Measurements from ENCODE around the gene THAP8.
"Not testable (repeated sequence)": the region's sequence is repeated elsewhere in the genome, so short reads cannot be mapped to it uniquely, and the experiment has no call there.

THAP8 gene

GRCh38 chr19:36054119-36054732 is at the start of gene THAP8:
THAP8 (minus strand) TSS chr19:36054285; CDS start chr19:36054217, 68 bp downstream.
- peak; percentile 100 for DNase-seq

- DNase-seq, result no peak
These were observed 49.0 kb upstream of the THAP8 start for GRCh38 chr19:36103040-36103626.

DNA sequence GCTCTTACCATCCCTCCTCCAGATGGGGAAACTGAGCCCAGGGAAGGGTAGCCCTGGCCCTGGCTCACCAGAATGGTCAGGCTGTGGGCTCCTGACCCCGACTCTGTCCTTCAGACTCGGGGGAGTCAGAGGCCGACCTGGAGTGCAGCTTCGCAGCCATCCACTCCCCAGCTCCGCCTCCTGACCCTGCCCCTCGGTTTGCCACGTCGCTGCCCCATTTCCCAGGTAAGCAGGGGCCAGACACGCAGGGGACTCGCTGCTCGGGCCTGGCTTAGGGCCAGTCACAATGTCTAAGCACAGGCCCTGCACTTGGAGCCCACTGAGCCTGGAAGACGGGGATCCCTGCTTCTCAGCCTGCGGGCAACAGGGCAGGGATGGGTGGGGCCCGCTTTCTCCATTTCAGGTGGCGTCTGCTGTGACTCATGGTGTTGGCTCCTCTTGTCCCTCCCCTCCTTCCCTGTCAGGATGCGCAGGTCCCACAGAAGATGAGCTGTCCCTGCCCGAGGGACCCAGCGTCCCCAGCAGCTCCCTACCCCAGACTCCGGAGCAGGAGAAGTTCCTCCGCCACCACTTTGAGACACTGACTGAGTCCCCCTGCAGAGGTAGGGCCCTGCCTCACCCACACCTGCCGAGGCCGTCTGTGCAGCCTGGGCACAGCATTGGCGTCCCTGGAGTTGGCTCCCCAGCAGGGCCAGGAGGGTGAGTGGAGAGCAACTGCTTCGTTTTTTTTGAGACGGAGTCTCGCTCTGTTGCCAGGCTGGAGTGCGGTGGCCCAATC is 47.7 kb upstream of the THAP8 start:
- DNase-seq, result no peak

DNA sequence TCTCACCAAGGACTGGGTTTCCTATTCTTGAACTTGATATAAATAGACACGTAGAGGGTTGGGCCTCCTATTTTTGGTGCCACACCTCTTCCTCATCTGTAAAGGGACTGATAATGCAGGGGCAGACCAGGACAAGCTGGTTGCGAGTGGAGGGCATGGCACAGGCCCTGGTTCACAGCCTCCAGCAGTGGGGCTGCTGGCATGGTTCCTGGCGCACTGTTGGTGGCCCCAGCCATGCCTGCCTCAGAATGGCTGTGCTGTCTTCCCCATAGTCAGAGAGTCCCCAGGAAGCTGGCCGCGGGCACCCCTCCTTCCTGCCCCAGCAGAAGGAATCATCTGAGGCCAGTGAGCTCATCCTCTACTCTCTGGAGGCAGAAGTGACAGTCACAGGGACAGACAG is 46.4 kb upstream of the THAP8 start:
- DNase-seq, result no peak

DNA sequence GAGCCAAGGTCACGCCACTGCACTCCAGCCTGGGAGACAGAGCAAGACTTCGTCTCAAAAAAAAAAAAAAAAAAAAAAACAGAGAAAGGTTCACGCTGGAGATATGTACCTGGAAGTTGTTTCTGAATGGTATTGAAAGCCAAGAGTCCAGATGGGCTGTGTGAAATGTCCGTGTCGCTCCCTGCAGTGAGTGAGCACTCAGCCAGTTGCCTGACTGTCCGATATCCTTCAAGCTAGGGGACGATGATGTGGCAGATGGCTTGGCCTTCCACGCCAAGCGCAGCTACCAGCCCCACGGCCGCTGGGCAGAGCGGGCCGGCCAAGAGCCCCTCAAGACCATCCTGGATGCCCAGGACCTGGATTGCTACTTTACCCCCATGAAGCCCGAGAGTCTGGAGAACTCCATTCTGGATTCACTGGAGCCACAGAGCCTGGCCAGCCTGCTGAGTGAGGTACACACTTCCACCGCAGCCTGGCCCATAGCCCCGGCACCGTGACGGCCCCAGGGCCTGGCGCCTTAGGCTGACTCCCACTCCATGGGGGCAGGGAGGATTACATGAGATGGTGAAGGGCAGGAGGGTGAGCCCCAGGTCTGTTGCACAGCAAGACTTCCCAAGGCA is 45.2 kb upstream of the THAP8 start:
- no peak for DNase-seq

- no peak for DNase-seq
These were observed 43.0 kb upstream of the THAP8 start for GRCh38 chr19:36097036-36097435.

DNA sequence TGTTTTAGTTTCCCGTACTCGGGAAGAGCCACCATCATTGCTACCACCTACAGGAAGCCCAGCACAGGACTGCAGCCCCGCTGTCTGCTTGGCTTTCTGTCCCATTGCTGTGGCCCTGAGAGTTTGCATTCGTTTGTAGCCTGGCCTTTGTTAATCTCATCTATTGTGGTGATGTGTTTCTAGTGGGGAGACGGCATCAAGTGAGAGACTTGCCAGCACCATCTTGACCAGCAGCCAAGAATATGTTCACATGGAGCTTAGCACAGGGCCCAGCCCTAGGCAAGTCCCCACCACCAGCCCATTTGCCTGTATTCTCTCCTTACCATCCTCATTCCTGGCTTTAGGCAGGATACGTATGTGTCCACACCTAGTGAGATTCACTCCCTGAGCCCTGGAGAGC is 39.6 kb upstream of the THAP8 start:
- DNase-seq, result no peak

DNA sequence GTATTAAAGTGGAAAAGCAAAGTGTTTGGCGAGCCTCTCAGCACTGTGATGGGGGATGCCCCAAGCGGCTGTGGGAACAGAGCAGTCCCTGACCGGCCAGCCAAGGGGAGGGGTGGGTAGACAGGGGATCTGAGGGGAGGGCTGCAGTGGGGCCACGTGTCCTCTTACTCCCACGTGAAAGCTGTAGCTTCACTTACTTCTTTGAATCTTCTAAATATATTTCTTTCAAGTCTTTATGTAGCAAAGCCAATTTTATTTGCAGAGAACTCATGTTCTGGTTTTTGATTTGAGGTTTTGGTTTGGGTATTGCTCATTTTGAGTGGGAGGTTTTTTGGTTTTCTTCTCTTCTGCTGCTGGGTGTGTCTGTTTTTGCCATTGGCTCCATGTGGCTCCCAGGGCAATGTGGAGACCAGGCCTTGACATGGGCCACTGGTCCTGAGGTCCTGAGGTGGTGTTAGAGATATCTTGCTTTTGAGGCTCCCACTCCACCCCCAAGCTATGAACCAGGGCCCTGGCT is 39.1 kb upstream of the THAP8 start:
- DNase-seq, result no peak

DNA sequence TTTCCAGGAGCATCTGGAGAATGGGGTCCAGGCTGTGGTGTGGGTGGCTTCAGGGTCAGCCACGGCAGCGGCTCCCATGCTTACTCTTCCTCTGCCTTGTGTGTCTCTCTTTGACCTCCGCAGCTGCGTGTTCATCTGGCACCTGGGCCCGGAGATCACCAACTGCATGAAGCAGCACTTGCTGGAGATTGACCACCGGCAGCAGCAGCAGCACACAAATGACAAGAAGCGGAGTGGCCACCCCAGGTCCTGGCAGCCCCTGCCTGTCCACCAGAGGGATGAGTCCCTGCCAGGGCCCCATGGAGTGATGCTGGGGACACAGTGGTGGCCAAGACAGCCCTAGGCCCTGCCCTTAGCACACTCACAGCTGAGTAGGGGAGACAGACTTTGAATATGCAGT is 38.5 kb upstream of the THAP8 start:
- DNase-seq, result no peak

DNA sequence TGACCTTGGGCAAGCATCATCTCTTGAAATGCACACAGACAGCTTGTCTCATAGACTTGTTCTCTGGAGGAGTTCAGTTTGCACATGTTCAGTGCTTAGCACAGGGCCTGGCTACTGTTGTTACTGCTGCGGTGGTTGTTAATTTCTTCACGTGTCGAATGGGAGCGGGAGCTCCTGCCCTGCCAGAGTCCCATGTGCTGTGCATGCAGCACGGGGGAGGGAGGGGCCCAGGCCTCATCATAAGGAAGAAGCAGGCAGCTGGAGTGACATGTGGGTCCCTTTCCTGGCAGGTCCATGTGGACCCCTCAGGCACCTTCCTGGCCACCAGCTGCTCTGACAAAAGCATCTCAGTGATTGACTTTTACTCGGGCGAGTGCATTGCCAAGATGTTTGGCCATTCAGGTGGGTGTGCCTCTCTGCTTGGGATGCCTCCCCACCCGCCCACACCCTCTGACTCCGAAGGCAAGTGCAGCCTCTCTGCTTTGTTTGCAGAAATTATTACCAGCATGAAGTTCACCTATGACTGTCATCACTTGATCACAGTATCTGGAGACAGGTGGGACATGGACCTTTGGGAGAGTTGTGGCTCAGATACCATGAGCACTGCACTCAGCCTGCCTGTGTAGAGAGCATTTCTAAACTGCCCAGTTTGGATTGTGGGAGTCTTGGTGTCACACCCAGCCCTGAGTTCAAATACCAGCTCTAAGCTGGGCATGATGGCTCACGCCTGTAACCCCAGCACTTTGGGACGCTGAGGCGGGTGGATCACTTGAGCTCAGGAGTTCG is 37.0 kb upstream of the THAP8 start:
- DNase-seq, result no peak

GRCh38 chr19:36089847-36090246 is 35.8 kb upstream of the THAP8 start:
- no peak for DNase-seq

GRCh38 chr19:36086326-36086725 is 32.2 kb upstream of the THAP8 start:
- no peak for DNase-seq

DNA sequence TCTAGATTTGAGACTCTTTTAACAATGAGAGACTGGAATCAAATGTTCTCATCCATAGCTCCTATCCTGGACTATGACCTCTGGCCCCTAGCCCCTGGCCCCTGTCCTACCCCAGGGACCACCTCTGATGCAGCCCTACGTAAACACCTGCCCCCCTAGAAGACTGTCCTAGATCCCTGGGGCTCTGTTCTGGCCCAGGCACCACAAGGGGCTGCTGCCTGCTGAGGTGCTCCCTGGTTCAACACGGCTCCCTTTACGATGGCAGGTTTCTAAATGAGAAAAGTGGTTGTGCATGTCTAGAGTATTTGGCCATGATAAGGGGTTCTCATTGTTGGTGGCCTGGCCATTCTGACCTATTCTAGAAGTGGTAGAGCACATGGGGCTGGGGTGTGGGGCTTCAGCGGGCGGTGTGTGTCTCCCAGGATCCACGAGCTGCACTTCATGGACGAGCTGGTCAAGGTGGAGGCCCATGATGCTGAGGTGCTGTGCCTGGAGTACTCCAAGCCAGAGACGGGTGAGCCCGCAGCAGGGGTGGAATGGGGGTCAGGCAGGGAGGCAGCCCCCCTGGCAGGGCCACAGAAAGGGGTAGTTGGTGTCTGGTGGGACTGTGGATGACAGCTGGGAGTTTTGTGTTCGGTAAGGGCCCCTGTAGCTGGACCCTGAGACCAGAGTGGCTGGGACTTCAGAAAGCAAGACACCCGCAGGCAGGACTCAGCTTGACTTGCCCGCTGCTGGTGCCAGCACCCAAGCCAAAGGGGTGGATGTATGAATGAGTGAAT is 30.3 kb upstream of the THAP8 start:
- no peak for DNase-seq

DNA sequence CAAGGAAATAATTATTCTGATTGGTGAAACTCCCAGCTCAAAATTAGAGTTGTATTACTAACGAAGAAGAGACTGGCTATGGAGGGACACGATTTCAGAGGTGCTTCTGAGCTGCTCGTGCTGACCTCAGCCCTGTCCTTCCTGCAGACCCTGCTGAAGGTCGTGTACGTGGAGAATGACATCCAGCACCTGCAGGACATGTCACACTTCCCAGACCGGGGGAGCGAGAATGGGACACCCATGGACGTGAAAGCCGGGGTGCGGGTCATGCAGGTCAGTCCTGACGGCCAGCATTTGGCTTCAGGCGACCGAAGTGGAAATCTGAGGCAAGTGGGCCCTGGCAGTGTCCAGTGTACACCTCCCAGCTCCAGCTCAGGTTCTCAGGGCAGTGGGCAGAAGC is 28.8 kb upstream of the THAP8 start:
- DNase-seq, result no peak

GRCh38 chr19:36081894-36082293 is 27.8 kb upstream of the THAP8 start:
- DNase-seq, result no peak

GRCh38 chr19:36081385-36081784 is 27.3 kb upstream of the THAP8 start:
- no peak for DNase-seq

GRCh38 chr19:36079389-36079945 is 25.4 kb upstream of the THAP8 start:
- DNase-seq, result no peak

GRCh38 chr19:36073121-36073876 is 19.2 kb upstream of the THAP8 start:
- no peak for DNase-seq

- DNase-seq, result no peak
These were observed 18.0 kb upstream of the THAP8 start for GRCh38 chr19:36072081-36072480.

DNA sequence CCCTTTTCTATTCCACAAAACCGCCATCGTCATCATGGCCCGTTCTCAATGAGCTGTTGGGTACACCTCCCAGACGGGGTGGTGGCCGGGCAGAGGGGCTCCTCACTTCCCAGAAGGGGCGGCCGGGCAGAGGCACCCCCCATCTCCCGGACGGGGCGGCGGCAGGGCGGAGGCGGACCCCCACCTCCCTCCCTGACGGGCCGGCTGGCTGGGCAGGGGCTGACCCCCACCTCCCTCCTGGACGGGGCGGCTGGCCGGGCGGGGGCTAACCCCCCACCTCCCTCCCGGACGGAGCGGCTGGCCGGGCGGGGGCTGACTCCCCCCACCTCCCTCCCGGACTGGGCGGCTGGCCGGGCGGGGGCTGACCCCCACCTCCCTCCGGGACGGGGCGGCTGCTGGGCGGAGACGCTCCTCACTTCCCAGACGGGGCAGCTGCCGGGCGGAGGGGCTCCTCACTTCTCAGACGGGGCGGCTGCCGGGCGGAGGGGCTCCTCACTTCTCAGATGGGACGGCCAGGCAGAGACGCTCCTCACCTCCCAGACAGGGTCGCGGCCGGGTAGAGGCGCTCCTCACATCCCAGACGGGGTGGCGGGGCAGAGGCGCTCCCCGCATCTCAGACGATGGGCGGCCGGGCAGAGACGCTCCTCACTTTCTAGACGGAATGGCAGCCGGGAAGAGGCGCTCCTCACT is 14.9 kb upstream of the THAP8 start:
- DNase-seq, result not testable (repeated sequence)
